H1 (cell line): ENCODE measurements around the gene FAM8A1. TPM values are rescaled to one million over a fixed set of nuclear protein-coding genes. Genes with fewer than 3 reads are reported as not detected.

Source experiments
- CTCF ChIA-PET: fragments of 300-600 bp; sonication (Branson Sonifier 250); formaldehyde crosslinking; loops from one replicate; lab custom pipeline; 2021; ENCODE audit not compliant: partially characterized antibody; lab: Charles Lee
- POLR2A ChIA-PET: fragments of 300-600 bp; sonication (Branson Sonifier 250); formaldehyde crosslinking; loops from one replicate; lab custom pipeline; 2021; ENCODE audit warnings: inconsistent platforms; ENCODE audit not compliant: partially characterized antibody; lab: Charles Lee
- DNase-seq, 2 experiments: peaks; one replicate each; pipeline versions ENCODE4 v3.0.0 to v3.0.0-alpha.2; 2010 to 2022; ENCODE audit warnings: low spot score in 2 of 2, low read depth in 1 of 2, mixed read lengths in 1 of 2
- FAIRE-seq: peaks from 2 replicates; lab custom pipeline; 2011; peaks lifted over from hg19 to GRCh38; lab: Jason Lieb, UNC
- H2AFZ ChIP-seq: 2 replicates; pipeline ENCODE4 v1.8.1; 2012; ENCODE audit warnings: low read length, inconsistent platforms
- H2AK5ac ChIP-seq: 2 replicates; pipeline ENCODE4 v1.6.1; 2013; ENCODE audit warnings: low read depth, low read length
- H2BK120ac ChIP-seq: replicated peaks from 2 replicates; pipeline ENCODE3; 2013; ENCODE audit warnings: low read depth, low read length, inconsistent platforms
- H2BK12ac ChIP-seq: 2 replicates; pipeline ENCODE4 v1.6.1; 2013; ENCODE audit warnings: low read depth, low read length
- H2BK15ac ChIP-seq: 2 replicates; pipeline ENCODE4 v1.6.1; 2013; ENCODE audit warnings: low read length
- H2BK20ac ChIP-seq: 2 replicates; pipeline ENCODE4 v1.6.1; 2013; ENCODE audit warnings: low read length
- H2BK5ac ChIP-seq: 2 replicates; pipeline ENCODE4 v1.6.1; 2013; ENCODE audit warnings: low read depth, low read length
- H3K14ac ChIP-seq: 2 replicates; pipeline ENCODE4 v1.6.1; 2013; ENCODE audit warnings: inconsistent platforms; ENCODE audit not compliant: insufficient read length
- H3K18ac ChIP-seq: 2 replicates; pipeline ENCODE4 v1.6.1; 2013; ENCODE audit warnings: low read length; ENCODE audit errors: extremely low read depth
- H3K23ac ChIP-seq: 2 replicates; pipeline ENCODE4 v1.6.1; 2013; ENCODE audit warnings: inconsistent platforms; ENCODE audit not compliant: insufficient read length
- H3K23me2 ChIP-seq: 2 replicates; pipeline ENCODE4 v1.6.1; 2013; ENCODE audit warnings: low read depth, low read length
- H3K27ac ChIP-seq: 2 replicates; pipeline ENCODE4 v1.6.1; 2011; ENCODE audit warnings: low read depth, low read length, inconsistent platforms
- H3K27me3 ChIP-seq, 4 experiments: replicated peaks in 1 of 4; 1 replicate in 1 of 4; 2 replicates in 3 of 4; pipeline versions ENCODE4 v1.6.1 to v1.8.1; 2011 to 2013; ENCODE audit warnings: low read length in 3 of 4, mild to moderate bottlenecking in 3 of 4, inconsistent platforms in 2 of 4, mixed read lengths in 2 of 4, moderate library complexity in 1 of 4; ENCODE audit not compliant: control insufficient read depth in 3 of 4, insufficient read depth in 3 of 4; ENCODE audit errors: extremely low read depth in 1 of 4
- H3K36me3 ChIP-seq, 4 experiments: 2 replicates each; pipeline versions ENCODE4 v1.6.1 to v1.8.1; 2011 to 2013; ENCODE audit warnings: mild to moderate bottlenecking in 4 of 4, low read length in 3 of 4, moderate library complexity in 2 of 4, control low read depth in 1 of 4, inconsistent platforms in 1 of 4; ENCODE audit not compliant: insufficient read depth in 4 of 4, control insufficient read depth in 2 of 4
- H3K4ac ChIP-seq: replicated peaks from 2 replicates; pipeline ENCODE3; 2013; ENCODE audit warnings: low read length, low read depth, mixed read lengths, inconsistent platforms; ENCODE audit not compliant: insufficient read length
- H3K4me1 ChIP-seq, 4 experiments: replicated peaks in 1 of 4; 1 replicate in 1 of 4; 2 replicates in 3 of 4; pipeline versions ENCODE4 v1.6.1 to v1.8.1; 2011 to 2013; ENCODE audit warnings: low read length in 3 of 4, inconsistent platforms in 2 of 4, mixed read lengths in 1 of 4; ENCODE audit not compliant: insufficient read depth in 4 of 4, control insufficient read depth in 3 of 4
- H3K4me2 ChIP-seq, 2 experiments: 2 replicates each; pipeline versions ENCODE4 v1.6.1 to v1.8.1; 2011 to 2013; ENCODE audit warnings: low read depth in 2 of 2, low read length in 2 of 2, control low read depth in 1 of 2, inconsistent platforms in 1 of 2, mild to moderate bottlenecking in 1 of 2; ENCODE audit not compliant: insufficient read depth in 1 of 2
- H3K4me3 ChIP-seq, 4 experiments: fragments of 200-600, 300-600 bp in 1 of 4; sonication (generic), shearing (Covaris generic), sonication (Bioruptor Twin) in 1 of 4; 2 replicates each; pipeline versions ENCODE4 v1.5.1 to v1.8.1; 2011 to 2016; ENCODE audit warnings: low read length in 4 of 4, low read depth in 3 of 4, control low read depth in 2 of 4, inconsistent platforms in 2 of 4, mild to moderate bottlenecking in 2 of 4, mixed read lengths in 1 of 4, moderate library complexity in 1 of 4; ENCODE audit not compliant: insufficient read depth in 2 of 4; ENCODE audit errors: extremely low read depth in 1 of 4
- H3K56ac ChIP-seq: replicated peaks from 2 replicates; pipeline ENCODE3; 2013; ENCODE audit warnings: low read depth, mild to moderate bottlenecking, mixed read lengths, low read length, inconsistent platforms; ENCODE audit not compliant: insufficient read length
- H3K79me1 ChIP-seq: 2 replicates; pipeline ENCODE4 v1.6.1; 2013; ENCODE audit warnings: low read depth, low read length, control low read depth
- H3K79me2 ChIP-seq, 2 experiments: 2 replicates each; pipeline versions ENCODE4 v1.6.1 to v1.8.1; 2012 to 2013; ENCODE audit warnings: low read length in 2 of 2, mild to moderate bottlenecking in 2 of 2, inconsistent platforms in 1 of 2; ENCODE audit not compliant: insufficient read depth in 2 of 2, control insufficient read depth in 1 of 2
- H3K9ac ChIP-seq, 4 experiments: replicated peaks in 1 of 4; 1 replicate in 1 of 4; 2 replicates in 3 of 4; pipeline versions ENCODE4 v1.6.1 to v1.8.1; 2011 to 2013; ENCODE audit warnings: low read depth in 3 of 4, low read length in 3 of 4, control low read depth in 2 of 4, mild to moderate bottlenecking in 2 of 4, moderate library complexity in 2 of 4, inconsistent platforms in 1 of 4; ENCODE audit errors: extremely low read depth in 1 of 4
- H3K9me3 ChIP-seq, 2 experiments: 2 replicates each; pipeline versions ENCODE4 v1.6.1 to v1.8.1; 2012 to 2013; ENCODE audit warnings: mild to moderate bottlenecking in 2 of 2, moderate library complexity in 2 of 2, control low read depth in 1 of 2, inconsistent platforms in 1 of 2, low read depth in 1 of 2, low read length in 1 of 2, mixed read lengths in 1 of 2; ENCODE audit not compliant: insufficient read depth in 2 of 2
- H4K20me1 ChIP-seq, 2 experiments: replicated peaks in 1 of 2; 2 replicates each; pipeline versions ENCODE3 to v1.8.1; 2011 to 2013; ENCODE audit warnings: inconsistent platforms in 2 of 2, low read length in 2 of 2, mild to moderate bottlenecking in 1 of 2; ENCODE audit not compliant: insufficient read depth in 2 of 2, control insufficient read depth in 1 of 2
- H4K5ac ChIP-seq: 2 replicates; pipeline ENCODE4 v1.6.1; 2013; ENCODE audit warnings: low read length, low read depth, mixed read lengths, inconsistent platforms; ENCODE audit not compliant: insufficient read length
- H4K8ac ChIP-seq: 2 replicates; pipeline ENCODE4 v1.8.0; 2013; ENCODE audit warnings: mild to moderate bottlenecking, moderate library complexity, low read length, inconsistent platforms; ENCODE audit not compliant: insufficient read depth; ENCODE audit errors: extremely low read depth
- H4K91ac ChIP-seq: replicated peaks from 2 replicates; pipeline ENCODE3; 2013; ENCODE audit warnings: low read length, mixed read lengths, inconsistent platforms; ENCODE audit not compliant: insufficient read length
- BRCA1 ChIP-seq: IDR thresholded peaks from 2 replicates; pipeline ENCODE4 v1.6.1; 2012; ENCODE audit warnings: low read depth, low read length, improper control_type of control experiment
- CHD2 ChIP-seq: IDR thresholded peaks from 2 replicates; pipeline ENCODE4 v1.6.1; 2012; ENCODE audit warnings: low read length, improper control_type of control experiment
- CTCF ChIP-seq, 3 experiments: IDR thresholded peaks; 1 replicate in 2 of 3; 2 replicates in 1 of 3; pipeline versions ENCODE4 v1.5.1 to v1.6.1; 2011; ENCODE audit warnings: low read length in 3 of 3, mild to moderate bottlenecking in 3 of 3, inconsistent platforms in 2 of 3, low read depth in 1 of 3, moderate library complexity in 1 of 3; ENCODE audit not compliant: insufficient read depth in 1 of 3; ENCODE audit errors: control extremely low read depth in 1 of 3
- EGR1 ChIP-seq: IDR thresholded peaks from 2 replicates; pipeline ENCODE4 v1.6.1; 2011; ENCODE audit warnings: low read depth, low read length, borderline replicate concordance
- EP300 ChIP-seq, 2 experiments: IDR thresholded peaks; 1 replicate in 1 of 2; 2 replicates in 1 of 2; pipeline ENCODE4 v1.6.1; 2011 to 2012; ENCODE audit warnings: low read depth in 2 of 2, low read length in 2 of 2, mild to moderate bottlenecking in 2 of 2, borderline replicate concordance in 1 of 2, inconsistent platforms in 1 of 2, moderate library complexity in 1 of 2
- KDM1A ChIP-seq: fragments of 200-600, 300-600 bp; sonication (generic); IDR thresholded peaks from 2 replicates; pipeline ENCODE4 v1.7.1; 2016; ENCODE audit warnings: mild to moderate bottlenecking, low read length, borderline replicate concordance
- NRF1 ChIP-seq: IDR thresholded peaks from 2 replicates; pipeline ENCODE4 v1.6.1; 2011; ENCODE audit warnings: mild to moderate bottlenecking, low read depth, low read length, improper control_type of control experiment
- RXRA ChIP-seq: IDR thresholded peaks from 2 replicates; pipeline ENCODE4 v1.6.1; 2011; ENCODE audit warnings: low read depth, mild to moderate bottlenecking, low read length, moderate library complexity; ENCODE audit not compliant: insufficient read depth
- TEAD4 ChIP-seq: IDR thresholded peaks from 2 replicates; pipeline ENCODE4 v1.6.1; 2012; ENCODE audit warnings: low read depth, low read length, inconsistent platforms, mixed read lengths
- USF2 ChIP-seq: IDR thresholded peaks from 2 replicates; pipeline ENCODE4 v1.6.1; 2011; ENCODE audit warnings: low read length, improper control_type of control experiment
- YY1 ChIP-seq: IDR thresholded peaks from 2 replicates; pipeline ENCODE4 v1.6.1; 2011; ENCODE audit warnings: low read depth, mild to moderate bottlenecking, low read length
- WGBS, 2 experiments: shearing (Covaris generic) in 1 of 2; methylation state at CpG; one replicate each; pipeline versions ENCODE4 v1.1.6 to v1.1.7; 2013 to 2015; ENCODE audit warnings: low lambda C conversion rate in 2 of 2, mixed read lengths in 2 of 2, inconsistent platforms in 1 of 2, low coverage in 1 of 2, missing lambda C conversion rate in 1 of 2; ENCODE audit not compliant: insufficient replicate concordance in 2 of 2, insufficient coverage in 1 of 2, insufficient read length in 1 of 2; ENCODE audit errors: extremely low coverage in 1 of 2, missing lambda C conversion rate in 1 of 2; 5-methylcytosine and 5-hydroxymethylcytosine counted together
- polyA plus RNA-seq, 7 experiments: library from polyadenylated mRNA; depleted of rRNA in 3 of 7; stranded (reverse) in 5 of 7; unstranded in 2 of 7; fragments of >200 nt in 5 of 7; fragments of 200-250 nt in 2 of 7; gene quantifications; 1 replicate in 5 of 7; 2 replicates in 1 of 7; 4 replicates in 1 of 7; pipeline versions ENCODE4 v1.2.1 to v1.2.3, GENCODE V29; 2011 to 2013; ENCODE audit warnings: missing spikeins in 2 of 7, mixed read lengths in 2 of 7
- total RNA-seq: library from RNA; stranded (reverse); fragmentation: NEBNext Ultra II Directional; extraction: Animal tissue kit (Norgen Biotek cat#: 25700); gene quantifications from 2 replicates; pipeline ENCODE4 v1.2.1, GENCODE V29; 2021

The FAM8A1 gene
- total and polyA plus RNA-seq, 2 of the 8 experiments (the other 6 are each of a cell fraction or from before 2014, with no cell fraction given) = 3.4 to 9.2 TPM

- Histone ChIP-seq H4K91ac (no peak overlapping the region), H3K79me2 (peaks cover 0 to 55% of the 10 kb centered on the region in 2 experiments; a peak in 2 of 4 replicates), H2BK120ac (no peak overlapping the region), H3K23me2 (no peaks in the 10 kb centered on the region), H3K9ac (no peak overlapping the region), H3K23ac (no peak overlapping the region), H3K4me3 (no peak overlapping the region), H3K27ac (no peak overlapping the region), H3K4ac (no peak overlapping the region), H3K18ac (no peak overlapping the region), H2AFZ (no peak overlapping the region), H3K79me1 (no peaks in the 10 kb centered on the region; the same call in 1 of the 2 replicates), H4K8ac (no peak overlapping the region), H4K5ac (no peak overlapping the region), H3K4me2 (no peak overlapping the region), H3K9me3 (no peaks in the 10 kb centered on the region), H3K36me3 (peaks cover 14 to 54% (median 25%) of the 10 kb centered on the region in 4 experiments), H4K20me1 (peaks cover 2 to 4% of the 10 kb centered on the region in 2 experiments), H2BK5ac (no peak overlapping the region), H3K4me1 (no peaks in the 10 kb centered on the region), H2BK12ac (no peak overlapping the region), H3K56ac (no peak overlapping the region), H2AK5ac (no peak overlapping the region), H3K14ac (no peak overlapping the region), H2BK20ac (no peak overlapping the region), H2BK15ac (no peak overlapping the region), H3K27me3 (no peaks in the 10 kb centered on the region)
- ChIA-PET POLR2A (interaction anchor here (1.6 kb wide), 1 partner anchor 10 kb away, joined by 4 read pairs; no protein-coding TSS in a partner anchor), CTCF (no interaction called here)
- no peak for FAIRE-seq
- 89% methylated on average over 5 of the region's 5 CpGs; no CpG with 5 or more reads in 1 of the 2 experiments for WGBS, 2 experiments
- no peak for DNase-seq
- TF ChIP-seq EP300 (IDR thresholded peaks at IDR 0.05; ENCODE audit: borderline replicate concordance in 1 of 2, low read depth in 2 of 2, low read length in 2 of 2) (no peak), CTCF (IDR thresholded peaks at IDR 0.05; ENCODE audit: control extremely low read depth in 1 of 3, insufficient read depth in 1 of 3, low read depth in 1 of 3, low read length in 3 of 3) (no peak), USF2 (no peak), CHD2 (no peak), NRF1 (no peak), EGR1 (no peak), BRCA1 (no peak), KDM1A (no peak), RXRA (no peak), TEAD4 (no peak), YY1 (no peak)
Observed at GRCh38 chr6:17622144-17622543, 22.0 kb downstream of the FAM8A1 start.
